ENCODE results near the gene TSACC. TPM values are rescaled to one million over a fixed set of nuclear protein-coding genes. Genes with fewer than 3 reads are reported as not detected.

TSACC gene
- total RNA-seq, 1 experiment from 2014 or later = 0.51 TPM

GRCh38 chr1:156385534-156386031 is 47.3 kb downstream of the TSACC start:
- no peaks in the 10 kb centered on the region for H3K36me3 ChIP-seq (ENCODE audit: low read depth, low read length)
- H3K79me2 ChIP-seq (ENCODE audit: low read length) = no peaks in the 10 kb centered on the region
- no peaks in the 10 kb centered on the region for H3K9me2 ChIP-seq (replicated peaks; ENCODE audit: low read length)
- H3K9ac ChIP-seq (ENCODE audit: low read length) = no peak overlapping the region
- peaks cover 6% of the 10 kb centered on the region; the same call in 1 of the 2 replicates for H3K4me1 ChIP-seq (ENCODE audit: insufficient read depth, low read length)
- H3K27ac ChIP-seq (ENCODE audit: low read length) = no peak overlapping the region
- no peaks in the 10 kb centered on the region for H3K9me3 ChIP-seq (ENCODE audit: low read length)
- ChIA-PET POLR2A (ENCODE audit: unreplicated experiment) (no interaction called here), CTCF (interaction anchor here (0.5 to 1.6 kb wide), 26 partner anchors 10 to 357 kb away, joined by 3 to 97 read pairs (median 4); partner anchors contain the start of gene MEF2D)
- H3K4me2 ChIP-seq (ENCODE audit: low read length) = no peak overlapping the region
- no peak overlapping the region for H3K4me3 ChIP-seq (ENCODE audit: low read length)
- H3F3A ChIP-seq (ENCODE audit: low read length, unreplicated experiment) = no peaks in the 10 kb centered on the region
- DNase-seq (peak; percentile 75), ATAC-seq (peak; percentile 48)
- H3K27me3 ChIP-seq (ENCODE audit: low read length) = no peaks in the 10 kb centered on the region
- intact Hi-C loops (cut with micrococcal nuclease) = loop anchor here (1.0 kb wide), 1 partner anchor 59 kb away; no protein-coding TSS in a partner anchor
- no peaks in the 10 kb centered on the region for H4K20me1 ChIP-seq (ENCODE audit: low read length)
- no TSS peak for BruUV-seq (replicated peaks)
- TF ChIP-seq EZH2 (IDR thresholded peaks at IDR 0.05; ENCODE audit: low read length, unreplicated experiment) (no peak), EZH2phosphoT487 (IDR thresholded peaks at IDR 0.05; ENCODE audit: borderline replicate concordance, low read length) (no peak), CTCF (conservative IDR thresholded peaks at IDR 0.05; ENCODE audit: low read depth, low read length) (peak; percentile 99)
- no peak overlapping the region for H2AFZ ChIP-seq (ENCODE audit: low read length)

- H3K9me2 ChIP-seq (replicated peaks; ENCODE audit: low read length) = no peaks in the 10 kb centered on the region
- no peaks in the 10 kb centered on the region for H3K27me3 ChIP-seq (ENCODE audit: low read length)
- H3K27ac ChIP-seq (ENCODE audit: low read length) = no peak overlapping the region
- H3K9ac ChIP-seq (ENCODE audit: low read length) = no peak overlapping the region
- H3K4me3 ChIP-seq (ENCODE audit: low read length) = no peak overlapping the region
- no peaks in the 10 kb centered on the region for H3K36me3 ChIP-seq (ENCODE audit: low read depth, low read length)
- no peak overlapping the region for H2AFZ ChIP-seq (ENCODE audit: low read length)
- peaks cover 6% of the 10 kb centered on the region; the same call in 1 of the 2 replicates for H3K4me1 ChIP-seq (ENCODE audit: insufficient read depth, low read length)
- no peak for DNase-seq
- H3K4me2 ChIP-seq (ENCODE audit: low read length) = no peak overlapping the region
- no peaks in the 10 kb centered on the region for H3K9me3 ChIP-seq (ENCODE audit: low read length)
- intact Hi-C loops (cut with micrococcal nuclease) = no loop called here
- H3K79me2 ChIP-seq (ENCODE audit: low read length) = no peaks in the 10 kb centered on the region
- ChIA-PET POLR2A (ENCODE audit: unreplicated experiment) (no interaction called here), CTCF (interaction anchor here (0.5 to 1.6 kb wide), 27 partner anchors 10 to 356 kb away, joined by 3 to 97 read pairs (median 5); partner anchors contain the start of gene MEF2D)
- H4K20me1 ChIP-seq (ENCODE audit: low read length) = no peaks in the 10 kb centered on the region
- H3F3A ChIP-seq (ENCODE audit: low read length, unreplicated experiment) = no peaks in the 10 kb centered on the region
- no peak for ATAC-seq
- TF ChIP-seq EZH2phosphoT487 (IDR thresholded peaks at IDR 0.05; ENCODE audit: borderline replicate concordance, low read length) = no peak
- no peak for TF ChIP-seq EZH2 (IDR thresholded peaks at IDR 0.05; ENCODE audit: low read length, unreplicated experiment)
- TF ChIP-seq CTCF (conservative IDR thresholded peaks at IDR 0.05; ENCODE audit: low read depth, low read length) = no peak
- no TSS peak for BruUV-seq (replicated peaks)
These were observed 48.0 kb downstream of the TSACC start for GRCh38 chr1:156386134-156386901.
